ENCODE measurements around the gene HTR3A.

- TF ChIP-seq, protein P1, sequence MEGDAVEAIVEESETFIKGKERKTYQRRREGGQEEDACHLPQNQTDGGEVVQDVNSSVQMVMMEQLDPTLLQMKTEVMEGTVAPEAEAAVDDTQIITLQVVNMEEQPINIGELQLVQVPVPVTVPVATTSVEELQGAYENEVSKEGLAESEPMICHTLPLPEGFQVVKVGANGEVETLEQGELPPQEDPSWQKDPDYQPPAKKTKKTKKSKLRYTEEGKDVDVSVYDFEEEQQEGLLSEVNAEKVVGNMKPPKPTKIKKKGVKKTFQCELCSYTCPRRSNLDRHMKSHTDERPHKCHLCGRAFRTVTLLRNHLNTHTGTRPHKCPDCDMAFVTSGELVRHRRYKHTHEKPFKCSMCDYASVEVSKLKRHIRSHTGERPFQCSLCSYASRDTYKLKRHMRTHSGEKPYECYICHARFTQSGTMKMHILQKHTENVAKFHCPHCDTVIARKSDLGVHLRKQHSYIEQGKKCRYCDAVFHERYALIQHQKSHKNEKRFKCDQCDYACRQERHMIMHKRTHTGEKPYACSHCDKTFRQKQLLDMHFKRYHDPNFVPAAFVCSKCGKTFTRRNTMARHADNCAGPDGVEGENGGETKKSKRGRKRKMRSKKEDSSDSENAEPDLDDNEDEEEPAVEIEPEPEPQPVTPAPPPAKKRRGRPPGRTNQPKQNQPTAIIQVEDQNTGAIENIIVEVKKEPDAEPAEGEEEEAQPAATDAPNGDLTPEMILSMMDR (IDR thresholded peaks at IDR 0.05; ENCODE audit: low read length) = no peak
- TF ChIP-seq EZH2 (IDR thresholded peaks at IDR 0.05; ENCODE audit: borderline replicate concordance, low read length) = no peak
Observed at GRCh38 chr11:114017723-114018122, 42.8 kb downstream of the HTR3A start.

Data from OCI-LY1 (cell line).